ENCODE data around the gene SYNGR3. TPM values are rescaled to one million over a fixed set of nuclear protein-coding genes. Genes with fewer than 3 reads are reported as not detected.

Gene SYNGR3
- total and polyA plus RNA-seq, 2 of the 13 experiments (the other 11 are each of a cell fraction or from before 2014, with no cell fraction given) = 0.97 to 5.7 TPM

DNA sequence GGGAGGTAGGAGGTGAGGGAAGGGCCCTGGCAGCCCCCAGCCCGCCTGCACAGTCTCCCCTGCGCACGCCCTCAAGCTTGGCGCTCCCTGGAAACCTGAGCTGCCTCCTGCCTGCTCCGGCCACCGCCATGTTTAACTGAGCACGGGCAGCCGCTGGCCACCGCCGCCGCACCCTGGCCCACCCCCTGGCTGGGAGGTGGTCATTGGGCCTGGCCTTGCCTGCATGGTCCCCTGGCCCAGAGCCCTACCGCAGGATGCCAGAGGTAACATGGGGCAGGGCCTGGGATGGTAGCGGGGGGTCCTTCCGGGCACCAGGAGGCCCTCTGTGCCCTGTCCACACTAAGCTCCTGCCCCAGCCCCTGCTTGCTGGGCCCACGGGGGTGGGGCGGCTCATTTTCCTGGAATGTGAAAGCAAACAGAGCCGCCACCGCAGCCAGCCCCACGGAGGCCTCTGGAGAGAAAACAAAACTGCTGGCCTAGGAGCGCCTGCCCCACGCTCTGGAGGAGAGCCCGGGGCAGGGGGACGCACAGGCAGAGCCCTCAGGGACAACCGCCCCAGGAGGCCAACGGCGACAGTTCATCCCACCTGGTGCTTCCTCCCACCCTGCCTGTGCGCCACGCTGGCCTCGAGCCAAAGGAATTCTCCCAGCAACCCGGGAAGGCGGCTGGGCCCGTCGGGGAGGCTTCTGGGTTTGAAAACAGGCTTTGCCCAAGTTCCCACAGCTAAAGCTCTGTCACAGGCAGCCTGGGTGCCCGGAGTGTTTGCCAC, 45.8 kb downstream of the SYNGR3 start (continued):
- TF ChIP-seq, protein P1, sequence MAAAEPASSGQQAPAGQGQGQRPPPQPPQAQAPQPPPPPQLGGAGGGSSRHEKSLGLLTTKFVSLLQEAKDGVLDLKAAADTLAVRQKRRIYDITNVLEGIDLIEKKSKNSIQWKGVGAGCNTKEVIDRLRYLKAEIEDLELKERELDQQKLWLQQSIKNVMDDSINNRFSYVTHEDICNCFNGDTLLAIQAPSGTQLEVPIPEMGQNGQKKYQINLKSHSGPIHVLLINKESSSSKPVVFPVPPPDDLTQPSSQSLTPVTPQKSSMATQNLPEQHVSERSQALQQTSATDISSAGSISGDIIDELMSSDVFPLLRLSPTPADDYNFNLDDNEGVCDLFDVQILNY (CRISPR knock-in tag; conservative IDR thresholded peaks at IDR 0.05) = peak; percentile 41; the same call in 1 of the 2 replicates
- TF ChIP-seq DR1 (CRISPR knock-in tag; IDR thresholded peaks at IDR 0.05) (peak; percentile 81), SOX5 (CRISPR knock-in tag; IDR thresholded peaks at IDR 0.05; ENCODE audit: borderline replicate concordance) (peak; percentile 59; the same call in 1 of the 2 replicates), ZNF230 (CRISPR knock-in tag; IDR thresholded peaks at IDR 0.05) (peak; percentile 28; the same call in 1 of the 2 replicates), SIX1 (CRISPR knock-in tag; IDR thresholded peaks at IDR 0.05; ENCODE audit: borderline replicate concordance) (peak; percentile 44; the same call in 1 of the 2 replicates), ZNF644 (CRISPR knock-in tag; IDR thresholded peaks at IDR 0.05; ENCODE audit: low read depth) (no peak; the same call in 1 of the 2 replicates), ZNF619 (CRISPR knock-in tag; IDR thresholded peaks at IDR 0.05) (peak; percentile 49; the same call in 1 of the 2 replicates), TCF7L2 (IDR thresholded peaks at IDR 0.05; ENCODE audit: low read depth, low read length) (no peak), SALL2 (CRISPR knock-in tag; IDR thresholded peaks at IDR 0.05) (peak; percentile 32; the same call in 1 of the 2 replicates), TRIM24 (CRISPR knock-in tag; IDR thresholded peaks at IDR 0.05) (0 out of 2 replicates have a peak, but pooled peaks have one; percentile 11), MED1 (CRISPR knock-in tag; IDR thresholded peaks at IDR 0.05) (peak; percentile 85), ZNF350 (CRISPR knock-in tag; IDR thresholded peaks at IDR 0.05; ENCODE audit: borderline replicate concordance, low read depth) (peak; percentile 58; the same call in 1 of the 2 replicates), ZNF20 (CRISPR knock-in tag; IDR thresholded peaks at IDR 0.05) (0 out of 2 replicates have a peak, but pooled peaks have one; percentile 59), ZMYM4 (CRISPR knock-in tag; IDR thresholded peaks at IDR 0.05) (peak; percentile 37; the same call in 1 of the 2 replicates), ZNF235 (CRISPR knock-in tag; IDR thresholded peaks at IDR 0.05; ENCODE audit: borderline replicate concordance) (peak; percentile 61; the same call in 1 of the 2 replicates), SOX6 (IDR thresholded peaks at IDR 0.05) (no peak), SOX6 (CRISPR knock-in tag; IDR thresholded peaks at IDR 0.05) (peak; percentile 83), GATAD1 (CRISPR knock-in tag; IDR thresholded peaks at IDR 0.05) (peak; percentile 40; the same call in 1 of the 2 replicates), TCF12 (IDR thresholded peaks at IDR 0.05) (no peak), TCF12 (CRISPR knock-in tag; IDR thresholded peaks at IDR 0.05) (no peak), KDM6A (CRISPR knock-in tag; IDR thresholded peaks at IDR 0.05; ENCODE audit: low read depth) (peak; percentile 68; the same call in 1 of the 2 replicates), HOXA3 (CRISPR knock-in tag; IDR thresholded peaks at IDR 0.05) (peak; percentile 82; the same call in 1 of the 2 replicates), RBM39 (IDR thresholded peaks at IDR 0.05; ENCODE audit: low read depth, low read length, poor library complexity, severe bottlenecking) (peak; percentile 70), TCF7 (IDR thresholded peaks at IDR 0.05; ENCODE audit: low read depth) (peak; percentile 37; the same call in 1 of the 2 replicates), BCL3 (CRISPR knock-in tag; IDR thresholded peaks at IDR 0.05) (peak; percentile 62; the same call in 1 of the 2 replicates), FOXJ3 (CRISPR knock-in tag; IDR thresholded peaks at IDR 0.05; ENCODE audit: borderline replicate concordance) (peak; percentile 90), ELF1 (CRISPR knock-in tag; IDR thresholded peaks at IDR 0.05) (peak; percentile 71; the same call in 1 of the 2 replicates)
- TF ChIP-seq, protein P2, sequence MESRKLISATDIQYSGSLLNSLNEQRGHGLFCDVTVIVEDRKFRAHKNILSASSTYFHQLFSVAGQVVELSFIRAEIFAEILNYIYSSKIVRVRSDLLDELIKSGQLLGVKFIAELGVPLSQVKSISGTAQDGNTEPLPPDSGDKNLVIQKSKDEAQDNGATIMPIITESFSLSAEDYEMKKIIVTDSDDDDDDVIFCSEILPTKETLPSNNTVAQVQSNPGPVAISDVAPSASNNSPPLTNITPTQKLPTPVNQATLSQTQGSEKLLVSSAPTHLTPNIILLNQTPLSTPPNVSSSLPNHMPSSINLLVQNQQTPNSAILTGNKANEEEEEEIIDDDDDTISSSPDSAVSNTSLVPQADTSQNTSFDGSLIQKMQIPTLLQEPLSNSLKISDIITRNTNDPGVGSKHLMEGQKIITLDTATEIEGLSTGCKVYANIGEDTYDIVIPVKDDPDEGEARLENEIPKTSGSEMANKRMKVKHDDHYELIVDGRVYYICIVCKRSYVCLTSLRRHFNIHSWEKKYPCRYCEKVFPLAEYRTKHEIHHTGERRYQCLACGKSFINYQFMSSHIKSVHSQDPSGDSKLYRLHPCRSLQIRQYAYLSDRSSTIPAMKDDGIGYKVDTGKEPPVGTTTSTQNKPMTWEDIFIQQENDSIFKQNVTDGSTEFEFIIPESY (CRISPR knock-in tag; IDR thresholded peaks at IDR 0.05) = no peak; the same call in 1 of the 2 replicates

All from HepG2 (cell line).